MM.1S (cell line): ENCODE measurements around the gene COMTD1.
"Not testable (repeated sequence)": the region's sequence is repeated elsewhere in the genome, so short reads cannot be mapped to it uniquely, and the experiment has no call there.

Experiments used
- DNase-seq: peaks from one replicate; pipeline ENCODE4 v3.0.0-alpha.2; 2015
- H2AFZ ChIP-seq: fragments of 300-600 bp; sonication (generic); 2 replicates; pipeline ENCODE4 v1.6.0; 2016; ENCODE audit warnings: antibody characterized with exemption, low read length
- H3F3A ChIP-seq: fragments of 300-600 bp; sonication (generic); 2 replicates; pipeline ENCODE4 v1.6.1; 2016; ENCODE audit warnings: mild to moderate bottlenecking, antibody characterized with exemption, low read length, moderate library complexity, mixed read lengths; ENCODE audit not compliant: insufficient read depth
- H3K27ac ChIP-seq: fragments of 300-600 bp; sonication (generic); 2 replicates; pipeline ENCODE4 v1.5.1; 2016; ENCODE audit warnings: mild to moderate bottlenecking, low read length
- H3K27me3 ChIP-seq: fragments of 300-600 bp; sonication (generic); replicated peaks from 2 replicates; pipeline ENCODE4 v1.6.0; 2016; ENCODE audit warnings: low read length; ENCODE audit not compliant: insufficient read depth
- H3K36me3 ChIP-seq: fragments of 300-600 bp; sonication (generic); replicated peaks from 2 replicates; pipeline ENCODE4 v1.6.1; 2016; ENCODE audit warnings: mild to moderate bottlenecking, low read length, mixed read lengths; ENCODE audit not compliant: insufficient read depth
- H3K4me1 ChIP-seq: fragments of 300-600 bp; sonication (generic); 2 replicates; pipeline ENCODE4 v1.6.1; 2016; ENCODE audit warnings: low read length, mixed read lengths
- H3K4me2 ChIP-seq: fragments of 300-600 bp; sonication (generic); 2 replicates; pipeline ENCODE4 v1.6.0; 2016; ENCODE audit warnings: low read depth, low read length
- H3K4me3 ChIP-seq: fragments of 300-600 bp; sonication (generic); 2 replicates; pipeline ENCODE4 v1.5.1; 2016; ENCODE audit warnings: low read length, mixed read lengths
- H3K79me2 ChIP-seq: fragments of 300-600 bp; sonication (generic); 2 replicates; pipeline ENCODE4 v1.6.1; 2016; ENCODE audit warnings: mixed run types, low read length, mixed read lengths
- H3K9ac ChIP-seq: fragments of 300-600 bp; sonication (generic); 2 replicates; pipeline ENCODE4 v1.6.1; 2016; ENCODE audit warnings: low read length, mixed read lengths
- H3K9me2 ChIP-seq: fragments of 300-600 bp; sonication (generic); replicated peaks from 2 replicates; pipeline ENCODE4 v1.6.1; 2016; ENCODE audit warnings: mild to moderate bottlenecking, low read length, mixed read lengths; ENCODE audit not compliant: insufficient read depth
- H3K9me3 ChIP-seq: fragments of 300-600 bp; sonication (generic); replicated peaks from 2 replicates; pipeline ENCODE4 v1.6.1; 2016; ENCODE audit warnings: mild to moderate bottlenecking, low read length, mixed read lengths; ENCODE audit not compliant: insufficient read depth
- H4K20me1 ChIP-seq: fragments of 300-600 bp; sonication (generic); 2 replicates; pipeline ENCODE4 v1.6.1; 2016; ENCODE audit warnings: mild to moderate bottlenecking, low read length, moderate library complexity, mixed read lengths; ENCODE audit not compliant: insufficient read depth
- EZH2 ChIP-seq: fragments of 300-600 bp; sonication (generic); optimal IDR thresholded peaks from 2 replicates; pipeline ENCODE3; 2017; ENCODE audit warnings: low read depth, mild to moderate bottlenecking, antibody characterized with exemption, low read length, mixed read lengths
- EZH2phosphoT487 ChIP-seq: fragments of 300-600 bp; sonication (generic); IDR thresholded peaks from 2 replicates; pipeline ENCODE4 v1.6.1; 2018; ENCODE audit warnings: antibody characterized with exemption, low read length
- TF ChIP-seq, protein P1 (sequence below): fragments of 300-600 bp; sonication (generic); IDR thresholded peaks from 2 replicates; pipeline ENCODE4 v1.5.1; 2016; ENCODE audit warnings: antibody characterized with exemption, low read length, mixed read lengths

COMTD1 gene

DNA sequence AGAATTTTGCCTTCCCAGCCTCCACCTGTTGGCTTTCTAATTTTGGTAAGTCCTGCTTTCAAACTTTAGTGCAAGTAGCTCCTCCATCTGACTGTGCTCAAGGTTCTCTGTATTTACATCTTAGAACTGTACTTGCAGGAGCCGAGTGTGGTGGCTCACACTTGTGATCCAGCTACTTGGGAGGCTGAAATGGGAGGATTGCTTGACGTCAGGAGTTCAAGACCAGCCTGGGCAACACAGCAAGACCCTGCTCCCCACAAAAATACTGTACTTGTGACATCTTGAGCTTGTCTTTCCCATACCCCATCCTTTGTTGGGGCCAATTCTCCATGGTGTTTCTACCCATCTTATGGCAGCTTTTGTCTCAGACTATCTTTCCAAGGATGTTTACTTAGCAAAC is 29.8 kb downstream of the COMTD1 start:
- Histone ChIP-seq H3K9ac (no peak overlapping the region), H3K4me2 (no peak overlapping the region), H3K36me3 (no peaks in the 10 kb centered on the region), H4K20me1 (no peaks in the 10 kb centered on the region), H3K9me3 (no peaks in the 10 kb centered on the region), H3K4me1 (0 out of 2 replicates have a peak, but pooled peaks cover 4% of the 10 kb centered on the region), H3F3A (peaks cover 6% of the 10 kb centered on the region; the same call in 1 of the 2 replicates), H3K79me2 (peaks cover 5% of the 10 kb centered on the region), H3K27ac (no peak overlapping the region), H3K9me2 (no peaks in the 10 kb centered on the region), H3K27me3 (no peaks in the 10 kb centered on the region), H2AFZ (no peak overlapping the region), H3K4me3 (no peak overlapping the region)
- no peak for DNase-seq
- TF ChIP-seq, protein P1, sequence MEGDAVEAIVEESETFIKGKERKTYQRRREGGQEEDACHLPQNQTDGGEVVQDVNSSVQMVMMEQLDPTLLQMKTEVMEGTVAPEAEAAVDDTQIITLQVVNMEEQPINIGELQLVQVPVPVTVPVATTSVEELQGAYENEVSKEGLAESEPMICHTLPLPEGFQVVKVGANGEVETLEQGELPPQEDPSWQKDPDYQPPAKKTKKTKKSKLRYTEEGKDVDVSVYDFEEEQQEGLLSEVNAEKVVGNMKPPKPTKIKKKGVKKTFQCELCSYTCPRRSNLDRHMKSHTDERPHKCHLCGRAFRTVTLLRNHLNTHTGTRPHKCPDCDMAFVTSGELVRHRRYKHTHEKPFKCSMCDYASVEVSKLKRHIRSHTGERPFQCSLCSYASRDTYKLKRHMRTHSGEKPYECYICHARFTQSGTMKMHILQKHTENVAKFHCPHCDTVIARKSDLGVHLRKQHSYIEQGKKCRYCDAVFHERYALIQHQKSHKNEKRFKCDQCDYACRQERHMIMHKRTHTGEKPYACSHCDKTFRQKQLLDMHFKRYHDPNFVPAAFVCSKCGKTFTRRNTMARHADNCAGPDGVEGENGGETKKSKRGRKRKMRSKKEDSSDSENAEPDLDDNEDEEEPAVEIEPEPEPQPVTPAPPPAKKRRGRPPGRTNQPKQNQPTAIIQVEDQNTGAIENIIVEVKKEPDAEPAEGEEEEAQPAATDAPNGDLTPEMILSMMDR, result no peak
- no peak for TF ChIP-seq EZH2phosphoT487
- no peak for TF ChIP-seq EZH2

DNA sequence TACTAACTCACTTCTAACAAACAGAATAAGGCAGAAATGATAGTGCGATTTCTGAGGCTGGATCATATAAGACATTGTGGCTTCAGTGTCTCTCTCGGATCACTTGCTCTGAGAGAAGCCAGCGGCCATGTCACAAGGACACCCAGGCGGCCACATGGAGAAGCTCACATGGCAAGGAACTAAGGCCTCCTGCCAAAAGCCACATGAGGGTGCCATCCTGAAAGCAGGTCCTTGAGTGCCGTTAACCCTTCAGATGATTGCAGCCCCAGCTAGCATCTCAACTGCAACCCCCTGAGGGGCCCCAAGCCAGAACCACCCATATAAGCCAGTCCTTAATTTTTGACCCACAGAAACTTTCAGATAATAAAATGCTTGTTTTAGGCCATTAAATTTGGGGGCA is 32.0 kb downstream of the COMTD1 start:
- Histone ChIP-seq H3K27ac (no peak overlapping the region), H3K79me2 (no peaks in the 10 kb centered on the region), H4K20me1 (no peaks in the 10 kb centered on the region), H3K4me2 (no peak overlapping the region), H3K4me1 (no peaks in the 10 kb centered on the region), H3K9me3 (no peaks in the 10 kb centered on the region), H3K36me3 (no peaks in the 10 kb centered on the region), H3K9me2 (no peaks in the 10 kb centered on the region), H3F3A (no peaks in the 10 kb centered on the region), H3K9ac (no peak overlapping the region), H3K4me3 (no peak overlapping the region), H2AFZ (no peak overlapping the region), H3K27me3 (no peaks in the 10 kb centered on the region)
- no peak for DNase-seq
- TF ChIP-seq EZH2phosphoT487, result no peak
- TF ChIP-seq EZH2, result no peak
- TF ChIP-seq, protein P1, result no peak

DNA sequence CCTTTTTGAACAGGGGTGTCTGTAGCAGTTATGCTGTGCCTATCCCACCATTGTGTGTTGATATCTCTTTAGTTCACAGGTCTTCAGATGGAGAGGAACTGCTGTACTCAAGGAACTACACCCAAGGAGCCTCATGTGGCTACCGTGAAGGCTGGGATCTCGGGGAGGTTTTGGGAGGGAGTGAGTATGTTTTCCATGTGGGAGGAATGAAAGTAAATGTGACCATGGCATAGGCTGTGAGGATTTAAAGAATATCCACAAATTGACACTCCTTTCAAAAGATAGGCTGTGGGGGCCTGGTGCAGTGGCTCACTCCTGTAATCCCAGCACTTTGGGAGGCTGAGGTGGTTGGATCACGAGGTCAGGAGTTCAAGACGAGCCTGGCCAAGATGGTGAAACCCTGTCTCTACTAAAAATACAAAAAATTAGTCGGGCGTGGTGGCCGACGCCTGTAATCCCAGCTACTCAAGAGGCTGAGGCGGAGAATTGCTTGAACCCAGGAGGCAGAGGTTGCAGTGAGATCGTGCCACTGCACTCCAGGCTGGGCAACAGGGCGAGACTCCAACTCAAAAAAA is 32.6 kb downstream of the COMTD1 start:
- H3K4me3 ChIP-seq, H3K9me2 ChIP-seq, H3K4me2 ChIP-seq, DNase-seq, H3K36me3 ChIP-seq, H3K4me1 ChIP-seq, H3K79me2 ChIP-seq, H4K20me1 ChIP-seq, H3K9me3 ChIP-seq, H3K27me3 ChIP-seq, H3K9ac ChIP-seq, H3K27ac ChIP-seq, H3F3A ChIP-seq, H2AFZ ChIP-seq: not testable (repeated sequence)

DNA sequence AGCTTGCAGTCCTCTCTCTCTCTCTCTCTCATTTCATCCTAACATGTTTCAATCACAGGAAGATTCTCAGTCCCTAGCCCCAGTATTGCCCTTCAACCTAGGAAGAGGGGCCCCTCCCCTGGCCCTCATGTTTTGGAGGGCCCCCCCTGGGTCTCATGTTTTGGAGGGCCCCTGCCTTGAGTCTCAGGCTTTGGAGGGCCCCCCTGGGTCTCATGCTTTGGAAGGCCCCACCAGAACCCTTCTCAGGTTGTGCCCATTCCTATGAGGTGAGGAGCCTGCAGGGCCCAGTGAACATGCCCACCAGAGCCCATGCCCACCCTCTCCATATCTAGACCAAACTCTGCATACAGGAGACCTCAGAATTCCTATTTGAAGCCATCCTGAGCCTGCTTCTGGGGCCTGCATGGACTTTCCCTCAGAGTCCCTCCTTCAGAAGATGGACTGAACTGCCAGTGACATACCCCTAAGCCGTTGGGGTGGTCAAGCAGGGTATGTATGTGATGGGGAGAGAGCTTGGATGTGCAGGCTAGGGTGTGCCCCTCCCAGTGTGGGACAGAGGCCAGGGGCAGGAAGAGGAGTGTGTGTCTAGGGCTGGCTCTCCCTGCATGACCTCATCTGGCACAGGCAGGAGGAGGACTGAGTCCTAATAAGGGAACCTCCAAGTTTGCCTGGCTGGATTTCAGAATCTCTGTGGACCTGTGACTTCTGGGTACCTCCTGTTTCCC is 33.3 kb downstream of the COMTD1 start:
- no peak overlapping the region for H3K4me3 ChIP-seq
- H4K20me1 ChIP-seq, result no peaks in the 10 kb centered on the region
- no peak overlapping the region for H2AFZ ChIP-seq
- TF ChIP-seq, protein P1, result no peak
- TF ChIP-seq EZH2 (no peak), EZH2phosphoT487 (no peak)
- H3K36me3 ChIP-seq, result no peaks in the 10 kb centered on the region
- H3K79me2 ChIP-seq, result no peaks in the 10 kb centered on the region
- no peak overlapping the region for H3K9ac ChIP-seq
- H3K4me1 ChIP-seq, result no peaks in the 10 kb centered on the region
- no peaks in the 10 kb centered on the region for H3K9me2 ChIP-seq
- H3F3A ChIP-seq, result no peaks in the 10 kb centered on the region
- H3K27ac ChIP-seq, result no peak overlapping the region
- no peak for DNase-seq
- H3K4me2 ChIP-seq, result no peak overlapping the region
- H3K27me3 ChIP-seq, result no peaks in the 10 kb centered on the region
- no peaks in the 10 kb centered on the region for H3K9me3 ChIP-seq
